Measurements from ENCODE around the gene ADAMTS17.

Gene ADAMTS17

DNA sequence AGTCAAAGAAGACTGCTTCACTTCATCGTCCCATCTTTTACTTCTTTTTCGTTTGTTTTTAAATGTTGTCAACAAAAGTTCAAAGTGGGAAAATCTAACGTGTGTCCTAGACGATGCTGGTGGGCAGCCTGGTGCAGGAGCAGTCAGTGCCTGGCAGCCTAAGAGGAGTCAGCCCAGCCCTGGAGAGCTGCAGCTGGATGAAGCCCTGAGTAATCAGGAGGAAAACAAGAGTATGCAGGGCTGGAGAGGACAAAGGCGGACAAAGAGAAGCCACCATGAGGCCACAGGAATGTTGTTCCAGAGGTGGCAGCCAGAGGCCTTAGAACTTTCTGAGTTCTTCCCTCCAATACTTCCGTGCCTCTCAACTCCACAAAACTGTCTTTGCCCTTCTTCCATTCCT, 5.7 kb downstream of the ADAMTS17 start:
- TF ChIP-seq, protein P1, sequence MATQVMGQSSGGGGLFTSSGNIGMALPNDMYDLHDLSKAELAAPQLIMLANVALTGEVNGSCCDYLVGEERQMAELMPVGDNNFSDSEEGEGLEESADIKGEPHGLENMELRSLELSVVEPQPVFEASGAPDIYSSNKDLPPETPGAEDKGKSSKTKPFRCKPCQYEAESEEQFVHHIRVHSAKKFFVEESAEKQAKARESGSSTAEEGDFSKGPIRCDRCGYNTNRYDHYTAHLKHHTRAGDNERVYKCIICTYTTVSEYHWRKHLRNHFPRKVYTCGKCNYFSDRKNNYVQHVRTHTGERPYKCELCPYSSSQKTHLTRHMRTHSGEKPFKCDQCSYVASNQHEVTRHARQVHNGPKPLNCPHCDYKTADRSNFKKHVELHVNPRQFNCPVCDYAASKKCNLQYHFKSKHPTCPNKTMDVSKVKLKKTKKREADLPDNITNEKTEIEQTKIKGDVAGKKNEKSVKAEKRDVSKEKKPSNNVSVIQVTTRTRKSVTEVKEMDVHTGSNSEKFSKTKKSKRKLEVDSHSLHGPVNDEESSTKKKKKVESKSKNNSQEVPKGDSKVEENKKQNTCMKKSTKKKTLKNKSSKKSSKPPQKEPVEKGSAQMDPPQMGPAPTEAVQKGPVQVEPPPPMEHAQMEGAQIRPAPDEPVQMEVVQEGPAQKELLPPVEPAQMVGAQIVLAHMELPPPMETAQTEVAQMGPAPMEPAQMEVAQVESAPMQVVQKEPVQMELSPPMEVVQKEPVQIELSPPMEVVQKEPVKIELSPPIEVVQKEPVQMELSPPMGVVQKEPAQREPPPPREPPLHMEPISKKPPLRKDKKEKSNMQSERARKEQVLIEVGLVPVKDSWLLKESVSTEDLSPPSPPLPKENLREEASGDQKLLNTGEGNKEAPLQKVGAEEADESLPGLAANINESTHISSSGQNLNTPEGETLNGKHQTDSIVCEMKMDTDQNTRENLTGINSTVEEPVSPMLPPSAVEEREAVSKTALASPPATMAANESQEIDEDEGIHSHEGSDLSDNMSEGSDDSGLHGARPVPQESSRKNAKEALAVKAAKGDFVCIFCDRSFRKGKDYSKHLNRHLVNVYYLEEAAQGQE (IDR thresholded peaks at IDR 0.05; ENCODE audit: low read depth) = no peak
- TF ChIP-seq TAF1 (IDR thresholded peaks at IDR 0.05; ENCODE audit: low read depth) = no peak
- TF ChIP-seq NFIC (IDR thresholded peaks at IDR 0.05) = no peak
- no peak for TF ChIP-seq RAD21 (IDR thresholded peaks at IDR 0.05; ENCODE audit: low read depth)
- TF ChIP-seq TEAD4 (IDR thresholded peaks at IDR 0.05) = no peak
- TF ChIP-seq FOXM1 (IDR thresholded peaks at IDR 0.05; ENCODE audit: borderline replicate concordance, low read depth) = no peak
- TF ChIP-seq, protein P2, sequence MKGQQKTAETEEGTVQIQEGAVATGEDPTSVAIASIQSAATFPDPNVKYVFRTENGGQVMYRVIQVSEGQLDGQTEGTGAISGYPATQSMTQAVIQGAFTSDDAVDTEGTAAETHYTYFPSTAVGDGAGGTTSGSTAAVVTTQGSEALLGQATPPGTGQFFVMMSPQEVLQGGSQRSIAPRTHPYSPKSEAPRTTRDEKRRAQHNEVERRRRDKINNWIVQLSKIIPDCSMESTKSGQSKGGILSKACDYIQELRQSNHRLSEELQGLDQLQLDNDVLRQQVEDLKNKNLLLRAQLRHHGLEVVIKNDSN (IDR thresholded peaks at IDR 0.05) = no peak
- TF ChIP-seq YY1 (IDR thresholded peaks at IDR 0.05; ENCODE audit: low read depth) = no peak
- no peak for TF ChIP-seq MAX (IDR thresholded peaks at IDR 0.05)
- TF ChIP-seq CREB1 (IDR thresholded peaks at IDR 0.05; ENCODE audit: low read depth) = no peak
- TF ChIP-seq CEBPB (IDR thresholded peaks at IDR 0.05) = no peak
- TF ChIP-seq EGR1 (IDR thresholded peaks at IDR 0.05) = no peak
- TF ChIP-seq TCF12 (IDR thresholded peaks at IDR 0.05; ENCODE audit: low read depth) = no peak
- TF ChIP-seq EP300 (IDR thresholded peaks at IDR 0.05; ENCODE audit: borderline replicate concordance) = no peak
- TF ChIP-seq ZBTB7A (IDR thresholded peaks at IDR 0.05; ENCODE audit: low read depth) = no peak

GRCh38 chr15:100335335-100335999, 6.3 kb downstream of the ADAMTS17 start:
- TF ChIP-seq TAF1 (IDR thresholded peaks at IDR 0.05; ENCODE audit: low read depth) = no peak
- no peak for TF ChIP-seq RAD21 (IDR thresholded peaks at IDR 0.05; ENCODE audit: low read depth)
- TF ChIP-seq EGR1 (IDR thresholded peaks at IDR 0.05) = no peak
- TF ChIP-seq TCF12 (IDR thresholded peaks at IDR 0.05; ENCODE audit: low read depth) = no peak
- TF ChIP-seq, protein P1 (IDR thresholded peaks at IDR 0.05; ENCODE audit: low read depth) = no peak
- TF ChIP-seq, protein P2 (IDR thresholded peaks at IDR 0.05) = no peak
- TF ChIP-seq MAX (IDR thresholded peaks at IDR 0.05) = no peak
- no peak for TF ChIP-seq FOXM1 (IDR thresholded peaks at IDR 0.05; ENCODE audit: borderline replicate concordance, low read depth)
- TF ChIP-seq YY1 (IDR thresholded peaks at IDR 0.05; ENCODE audit: low read depth) = no peak
- no peak for TF ChIP-seq TEAD4 (IDR thresholded peaks at IDR 0.05)
- no peak for TF ChIP-seq EP300 (IDR thresholded peaks at IDR 0.05; ENCODE audit: borderline replicate concordance)
- no peak for TF ChIP-seq CREB1 (IDR thresholded peaks at IDR 0.05; ENCODE audit: low read depth)
- TF ChIP-seq ZBTB7A (IDR thresholded peaks at IDR 0.05; ENCODE audit: low read depth) = no peak
- no peak for TF ChIP-seq CEBPB (IDR thresholded peaks at IDR 0.05)
- TF ChIP-seq NFIC (IDR thresholded peaks at IDR 0.05) = no peak

- no peak for TF ChIP-seq MAX (IDR thresholded peaks at IDR 0.05)
These were observed 6.9 kb downstream of the ADAMTS17 start for GRCh38 chr15:100334905-100335304.

- TF ChIP-seq, protein P2 (IDR thresholded peaks at IDR 0.05) = no peak
- TF ChIP-seq NFIC (IDR thresholded peaks at IDR 0.05) (no peak), ZBTB7A (IDR thresholded peaks at IDR 0.05; ENCODE audit: low read depth) (no peak), EGR1 (IDR thresholded peaks at IDR 0.05) (no peak), TCF12 (IDR thresholded peaks at IDR 0.05; ENCODE audit: low read depth) (no peak), YY1 (IDR thresholded peaks at IDR 0.05; ENCODE audit: low read depth) (no peak), CEBPB (IDR thresholded peaks at IDR 0.05) (no peak), TEAD4 (IDR thresholded peaks at IDR 0.05) (no peak), FOXM1 (IDR thresholded peaks at IDR 0.05; ENCODE audit: borderline replicate concordance, low read depth) (no peak), RAD21 (IDR thresholded peaks at IDR 0.05; ENCODE audit: low read depth) (no peak), CREB1 (IDR thresholded peaks at IDR 0.05; ENCODE audit: low read depth) (no peak), MAX (IDR thresholded peaks at IDR 0.05) (no peak)
These were observed 7.3 kb downstream of the ADAMTS17 start for GRCh38 chr15:100334456-100334855.

GRCh38 chr15:100334015-100334414, 7.8 kb downstream of the ADAMTS17 start:
- TF ChIP-seq CREB1 (IDR thresholded peaks at IDR 0.05; ENCODE audit: low read depth) (no peak), MAX (IDR thresholded peaks at IDR 0.05) (no peak), TAF1 (IDR thresholded peaks at IDR 0.05; ENCODE audit: low read depth) (no peak), TEAD4 (IDR thresholded peaks at IDR 0.05) (no peak), ZBTB7A (IDR thresholded peaks at IDR 0.05; ENCODE audit: low read depth) (no peak), NFIC (IDR thresholded peaks at IDR 0.05) (no peak), EGR1 (IDR thresholded peaks at IDR 0.05) (no peak), TCF12 (IDR thresholded peaks at IDR 0.05; ENCODE audit: low read depth) (no peak)
- TF ChIP-seq, protein P1 (IDR thresholded peaks at IDR 0.05; ENCODE audit: low read depth) = no peak
- TF ChIP-seq, protein P2 (IDR thresholded peaks at IDR 0.05) = no peak

All from Ishikawa (cell line).